Measurements from ENCODE around the gene SLC9A6.

GRCh38 chrX:135981010-135981409, 4.2 kb upstream of the SLC9A6 start:
- TF ChIP-seq POLR2A (IDR thresholded peaks at IDR 0.05; ENCODE audit: low read depth, low read length): no peak
- TF ChIP-seq TAF1 (IDR thresholded peaks at IDR 0.05; ENCODE audit: low read depth, low read length): no peak
- no peak for TF ChIP-seq POLR2AphosphoS5 (IDR thresholded peaks at IDR 0.05; ENCODE audit: low read depth, low read length)
- TF ChIP-seq PAX5 (IDR thresholded peaks at IDR 0.05; ENCODE audit: insufficient read depth, low read length, severe bottlenecking): no peak
- no peak for TF ChIP-seq SPI1 (IDR thresholded peaks at IDR 0.05; ENCODE audit: low read depth, low read length)
- no peak for TF ChIP-seq POU2F2 (IDR thresholded peaks at IDR 0.05; ENCODE audit: low read depth, low read length)

Measured in GM12891 (cell line).